DND-41 (cell line): ENCODE measurements around the gene ERC1.

Experiments used
- CTCF ChIP-seq: IDR thresholded peaks from 2 replicates; pipeline ENCODE4 v1.5.1; 2012; ENCODE audit warnings: borderline replicate concordance, low read length, moderate library complexity, mild to moderate bottlenecking; ENCODE audit not compliant: poor library complexity, severe bottlenecking; ENCODE audit errors: extremely low read depth
- EZH2 ChIP-seq: IDR thresholded peaks from 3 replicates; pipeline ENCODE4 v1.6.1; 2012; ENCODE audit warnings: borderline replicate concordance, low read depth, mild to moderate bottlenecking, moderate library complexity, low read length, inconsistent platforms; ENCODE audit not compliant: severe bottlenecking

- TF ChIP-seq EZH2 = no peak
- TF ChIP-seq CTCF = no peak
Observed at GRCh38 chr12:1322821-1323220, 331.8 kb downstream of the ERC1 start.
